ENCODE measurements around the gene ACTL7A.

- TF ChIP-seq CTCF (conservative IDR thresholded peaks at IDR 0.05; ENCODE audit: low read length) (peak; percentile 42), EZH2phosphoT487 (IDR thresholded peaks at IDR 0.05; ENCODE audit: borderline replicate concordance) (no peak)
These were observed 27.6 kb downstream of the ACTL7A start for GRCh38 chr9:108889649-108890067.
